SK-N-MC (cell line): Measurements from ENCODE around the gene NIPA2.

ENCODE experiments used
- DNase-seq: peaks from one replicate; pipeline ENCODE4 v3.0.0-alpha.2; 2011; ENCODE audit warnings: low read depth, low spot score
- H3K27ac ChIP-seq: fragments of 200-600 bp; sonication (generic); 2 replicates; pipeline ENCODE4 v1.5.1; 2016; ENCODE audit warnings: mixed run types
- H3K36me3 ChIP-seq: fragments of 200-600 bp; sonication (generic); 2 replicates; pipeline ENCODE4 v1.6.1; 2017; ENCODE audit warnings: antibody characterized with exemption, low read length, mixed read lengths; ENCODE audit not compliant: insufficient read depth
- H3K4me3 ChIP-seq: fragments of 200-600 bp; sonication (generic); 2 replicates; pipeline ENCODE4 v1.5.1; 2016
- H3K9ac ChIP-seq: fragments of 200-600 bp; sonication (generic); 2 replicates; pipeline ENCODE4 v1.8.0; 2017; ENCODE audit warnings: mixed run types, mixed read lengths; ENCODE audit not compliant: insufficient read length
- H3K9me3 ChIP-seq: fragments of 200-600 bp; sonication (generic); 2 replicates; pipeline ENCODE4 v1.6.1; 2017; ENCODE audit warnings: low read depth, mild to moderate bottlenecking, antibody characterized with exemption, low read length, moderate library complexity, mixed read lengths
- EZH2 ChIP-seq: fragments of 200-600 bp; sonication (generic); IDR thresholded peaks from one replicate; pipeline ENCODE4 v1.6.1; 2017; ENCODE audit warnings: antibody characterized with exemption
- FOXP2 ChIP-seq: optimal IDR thresholded peaks from 2 replicates; pipeline ENCODE3; 2011; ENCODE audit warnings: mild to moderate bottlenecking, moderate library complexity; ENCODE audit not compliant: insufficient read depth; ENCODE audit errors: extremely low read length, control extremely low read depth
- POLR2AphosphoS5 ChIP-seq: IDR thresholded peaks from 2 replicates; pipeline ENCODE4 v1.6.1; 2012; ENCODE audit warnings: mild to moderate bottlenecking, low read depth, low read length, borderline replicate concordance

Gene NIPA2

DNA sequence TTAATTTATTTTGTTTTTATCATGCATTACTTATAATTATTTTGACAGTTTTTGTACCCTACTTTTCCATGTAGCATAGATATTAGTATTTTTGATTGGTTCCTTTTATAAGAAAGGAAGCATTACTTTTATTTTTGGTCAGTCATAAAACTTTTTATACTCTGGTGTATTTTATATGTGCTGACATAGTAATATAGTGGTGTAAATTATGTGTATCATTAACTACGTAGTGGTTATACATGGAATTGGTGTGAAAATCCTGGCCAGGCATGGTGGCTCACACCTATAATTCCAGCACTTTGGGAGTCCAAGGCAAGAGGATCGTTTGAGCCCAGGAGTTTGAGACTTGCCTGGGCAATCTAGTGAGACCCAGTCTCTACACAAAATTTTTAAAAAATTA lies 18.8 kb upstream of the NIPA2 start:
- peaks cover 21% of the 10 kb centered on the region; the same call in 1 of the 2 replicates for H3K36me3 ChIP-seq

DNA sequence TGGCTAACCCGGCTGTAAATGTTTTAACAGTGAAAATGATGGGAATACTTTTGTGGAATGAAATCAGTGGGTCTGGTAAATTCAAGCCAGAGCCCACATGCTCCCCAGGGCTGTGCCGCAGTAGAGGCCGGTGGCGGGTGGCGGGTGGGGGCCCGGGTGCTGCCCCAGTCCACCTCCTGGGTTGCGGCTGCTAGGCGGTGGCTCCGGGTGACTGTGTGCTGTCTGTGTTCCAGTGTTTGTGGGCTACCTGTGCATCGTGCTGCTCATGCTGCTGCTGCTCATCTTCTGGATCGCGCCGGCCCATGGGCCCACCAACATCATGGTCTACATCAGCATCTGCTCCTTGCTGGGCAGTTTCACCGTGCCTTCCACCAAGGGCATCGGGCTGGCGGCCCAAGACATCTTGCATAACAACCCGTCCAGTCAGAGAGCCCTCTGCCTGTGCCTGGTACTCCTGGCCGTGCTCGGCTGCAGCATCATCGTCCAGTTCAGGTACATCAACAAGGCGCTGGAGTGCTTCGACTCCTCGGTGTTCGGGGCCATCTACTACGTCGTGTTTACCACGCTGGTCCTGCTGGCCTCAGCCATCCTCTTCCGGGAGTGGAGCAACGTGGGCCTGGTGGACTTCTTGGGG lies 14.9 kb upstream of the NIPA2 start:
- DNase-seq, result no peak
- H3K9ac ChIP-seq, result no peak overlapping the region
- TF ChIP-seq FOXP2 (no peak), EZH2 (no peak), POLR2AphosphoS5 (no peak)
- H3K9me3 ChIP-seq, result no peaks in the 10 kb centered on the region
- H3K27ac ChIP-seq, result no peak overlapping the region
- H3K36me3 ChIP-seq, result peaks cover 33% of the 10 kb centered on the region; the same call in 1 of the 2 replicates
- no peak overlapping the region for H3K4me3 ChIP-seq

More for the DNA sequence above, 18.8 kb upstream of the NIPA2 start:
- Histone ChIP-seq H3K27ac (no peak overlapping the region), H3K4me3 (no peak overlapping the region), H3K9me3 (no peaks in the 10 kb centered on the region), H3K9ac (no peak overlapping the region)
- no peak for DNase-seq
- TF ChIP-seq POLR2AphosphoS5 (no peak), FOXP2 (no peak)

DNA sequence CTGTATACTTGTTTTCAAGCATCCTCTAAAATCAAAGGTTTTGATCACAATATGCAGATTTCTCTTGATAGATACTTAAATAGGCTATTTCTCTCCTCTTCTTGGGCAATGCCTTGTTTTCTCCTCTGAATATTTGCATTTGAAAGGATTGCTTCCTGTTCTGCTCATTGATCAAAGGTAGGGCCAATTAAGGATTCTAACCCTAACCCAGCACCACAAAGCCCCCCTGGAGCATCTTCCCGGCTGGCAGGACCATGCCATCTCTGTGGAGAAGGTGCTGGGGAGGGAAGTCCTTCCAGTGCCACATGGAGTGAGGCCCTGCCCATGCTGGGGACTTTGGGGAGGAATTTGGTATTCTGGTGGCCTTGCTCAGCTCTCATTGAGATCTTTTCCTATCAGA lies 11.3 kb upstream of the NIPA2 start:
- Histone ChIP-seq H3K9ac (no peak overlapping the region), H3K9me3 (no peaks in the 10 kb centered on the region), H3K36me3 (peaks cover 31% of the 10 kb centered on the region; the same call in 1 of the 2 replicates), H3K4me3 (no peak overlapping the region), H3K27ac (no peak overlapping the region)
- no peak for DNase-seq
- TF ChIP-seq POLR2AphosphoS5 (no peak), EZH2 (no peak), FOXP2 (no peak)

DNA sequence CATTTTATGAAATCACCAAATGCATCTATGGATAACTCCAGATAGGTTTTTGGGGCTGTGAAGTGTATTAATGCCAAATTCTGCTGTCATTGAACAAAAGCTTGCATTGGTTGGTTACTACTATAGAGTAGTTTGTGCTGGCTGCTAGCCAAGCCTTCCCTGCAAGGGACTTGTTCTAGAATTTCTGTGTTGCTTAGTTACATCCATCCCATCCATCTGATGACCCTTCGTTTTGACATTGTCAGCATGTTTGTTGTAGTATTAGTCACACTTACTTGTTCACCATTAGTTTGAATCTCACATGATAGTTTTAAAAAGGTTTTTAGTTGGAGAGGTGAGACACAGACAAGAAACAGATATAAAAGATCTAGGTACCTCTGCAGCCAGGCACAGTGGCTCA lies 7.0 kb upstream of the NIPA2 start:
- Histone ChIP-seq H3K9ac (no peak overlapping the region), H3K9me3 (no peaks in the 10 kb centered on the region), H3K36me3 (peaks cover 4% of the 10 kb centered on the region; the same call in 1 of the 2 replicates), H3K4me3 (no peak overlapping the region), H3K27ac (no peak overlapping the region)
- no peak for DNase-seq
- TF ChIP-seq POLR2AphosphoS5 (no peak), FOXP2 (no peak), EZH2 (no peak)

DNA sequence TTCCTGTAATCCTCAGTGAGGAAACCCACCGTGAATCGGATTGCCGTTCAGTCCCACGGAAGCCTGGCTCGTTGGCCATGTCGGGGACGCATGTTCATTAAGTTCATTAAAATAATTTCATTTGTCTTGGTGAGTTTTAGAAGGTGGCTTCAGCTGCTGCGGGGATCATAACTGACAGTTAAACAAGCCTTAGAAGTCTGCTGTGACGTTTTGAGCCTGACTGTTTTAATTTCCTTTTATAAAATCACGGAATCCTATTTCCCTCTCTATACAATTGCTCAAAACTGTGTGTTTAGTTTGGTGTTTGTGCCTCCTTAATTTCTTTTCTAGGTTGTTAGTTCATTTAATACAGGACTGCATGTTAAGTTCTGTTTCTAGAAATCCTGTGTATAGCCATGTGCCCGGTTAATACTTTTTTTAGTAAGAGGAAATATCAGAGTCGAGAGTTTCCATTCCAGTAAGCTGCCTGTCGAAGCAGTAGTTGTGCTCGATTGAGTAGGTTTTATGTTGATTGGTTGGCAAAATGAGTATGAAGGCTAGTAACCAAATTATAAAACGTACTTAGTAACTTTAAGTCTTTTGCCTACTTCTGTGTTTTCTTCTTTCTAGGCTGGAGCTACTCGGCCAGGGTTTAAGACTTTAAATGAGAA lies 705 bp downstream of the NIPA2 start:
- DNase-seq, result no peak
- peak overlapping the region; percentile 85 for H3K27ac ChIP-seq
- peak overlapping the region; percentile 96 for H3K4me3 ChIP-seq

DNA sequence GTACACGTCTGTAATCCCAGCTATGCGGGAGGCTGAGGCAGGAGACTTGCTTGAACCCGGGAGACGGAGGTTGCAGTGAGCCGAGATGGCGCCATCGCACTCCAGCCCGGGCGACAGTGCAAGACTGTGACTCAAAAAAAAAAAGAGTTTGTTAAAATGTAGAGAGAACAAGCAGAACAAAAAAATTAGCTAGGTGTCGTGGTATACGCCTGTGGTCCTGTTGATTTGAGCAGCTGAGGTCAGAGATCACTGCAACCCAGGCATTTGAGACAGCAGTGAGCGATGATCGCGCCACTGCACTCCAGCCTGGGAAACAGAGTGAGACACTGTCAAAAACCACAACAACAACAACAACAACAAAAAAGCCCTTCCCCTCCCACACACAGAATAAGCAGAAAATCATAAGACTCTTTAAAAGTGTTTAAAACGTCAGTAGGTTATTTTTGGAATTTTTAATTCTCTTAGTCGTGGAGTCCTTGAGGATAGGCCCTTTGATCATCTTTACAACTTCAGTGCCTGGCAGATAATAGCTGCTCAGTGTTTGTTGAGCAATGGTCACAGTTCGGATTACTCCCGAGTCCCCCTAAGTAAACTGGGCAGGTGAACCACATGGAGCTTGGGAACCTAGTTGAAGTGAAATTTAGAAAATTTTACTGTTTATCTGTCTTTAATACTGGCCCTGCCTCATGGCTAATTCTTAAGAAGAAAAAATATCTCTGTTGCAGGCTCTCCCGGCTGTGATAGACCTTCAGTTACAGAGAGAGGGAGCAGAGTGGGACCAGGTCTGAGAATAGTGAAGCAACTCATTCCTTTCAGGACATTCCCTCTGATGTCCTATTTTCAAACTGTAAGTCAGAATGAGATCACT lies 6.2 kb downstream of the NIPA2 start:
- no peak overlapping the region for H3K4me3 ChIP-seq
- DNase-seq, result no peak
- H3K9me3 ChIP-seq, result no peaks in the 10 kb centered on the region
- no peak overlapping the region for H3K9ac ChIP-seq
- H3K27ac ChIP-seq, result no peak overlapping the region
- TF ChIP-seq FOXP2, result no peak
- no peak for TF ChIP-seq EZH2
- peaks cover 48% of the 10 kb centered on the region for H3K36me3 ChIP-seq

More for the DNA sequence above, 705 bp downstream of the NIPA2 start:
- Histone ChIP-seq H3K9ac (peak overlapping the region; percentile 94), H3K36me3 (peaks cover 21% of the 10 kb centered on the region), H3K9me3 (no peaks in the 10 kb centered on the region)
- TF ChIP-seq POLR2AphosphoS5, result no peak
- TF ChIP-seq FOXP2, result no peak
- no peak for TF ChIP-seq EZH2

DNA sequence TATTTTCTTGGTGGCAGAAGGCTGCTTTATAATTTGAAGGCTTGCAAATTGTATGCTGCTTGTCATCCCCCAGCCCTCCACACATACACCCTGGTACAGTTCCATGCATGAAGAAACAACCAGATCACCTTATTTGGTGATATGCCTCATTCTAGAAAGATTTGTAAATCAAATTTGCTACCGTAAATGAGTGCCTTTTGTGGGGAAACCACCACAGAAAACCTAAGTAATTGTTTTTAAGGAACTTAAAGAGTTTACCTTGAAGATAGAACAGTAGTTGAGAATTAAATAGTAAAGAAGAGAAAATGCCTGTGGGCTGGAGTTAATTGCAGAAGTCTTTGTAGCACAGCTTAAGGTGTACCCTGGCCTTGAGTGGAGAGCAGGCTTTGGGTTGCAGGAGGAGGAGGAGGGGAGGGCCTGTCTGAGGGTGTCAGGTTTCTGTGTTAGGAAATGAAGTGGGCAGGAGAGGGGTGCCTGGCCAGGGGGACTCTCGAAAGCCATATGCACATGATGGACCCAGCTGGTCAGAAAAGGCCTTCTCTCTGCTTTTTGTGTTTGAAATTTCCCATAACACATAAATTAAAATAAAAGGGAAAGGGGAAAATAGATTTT lies 6.9 kb downstream of the NIPA2 start:
- no peak for DNase-seq
- H3K4me3 ChIP-seq, result no peak overlapping the region
- TF ChIP-seq POLR2AphosphoS5 (no peak), EZH2 (no peak), FOXP2 (no peak)
- H3K36me3 ChIP-seq, result peaks cover 48% of the 10 kb centered on the region
- no peaks in the 10 kb centered on the region for H3K9me3 ChIP-seq
- no peak overlapping the region for H3K9ac ChIP-seq
- no peak overlapping the region for H3K27ac ChIP-seq

DNA sequence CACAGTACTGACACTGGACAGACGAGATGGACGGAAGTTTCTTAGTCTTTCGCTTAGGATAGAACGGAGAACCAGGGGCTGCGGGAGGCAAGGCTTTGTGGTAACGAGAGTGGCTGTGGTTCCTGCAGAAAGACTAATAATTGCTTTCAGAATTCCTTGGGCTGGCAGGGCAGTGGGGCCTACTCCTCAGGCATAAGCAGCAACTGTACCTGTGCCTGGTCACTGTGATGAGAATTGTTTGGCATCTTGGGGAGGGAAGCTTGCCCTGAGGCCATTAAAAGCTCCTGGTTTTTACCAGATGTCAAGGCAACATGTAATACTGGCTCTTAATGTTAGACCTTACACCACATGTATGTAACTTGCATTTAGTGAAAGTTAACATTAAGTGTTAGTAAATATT lies 7.6 kb downstream of the NIPA2 start:
- H3K9me3 ChIP-seq, result no peaks in the 10 kb centered on the region
- no peak for TF ChIP-seq POLR2AphosphoS5
- no peak for TF ChIP-seq EZH2

More for the DNA sequence above, 7.6 kb downstream of the NIPA2 start:
- H3K27ac ChIP-seq, result no peak overlapping the region
- H3K9ac ChIP-seq, result no peak overlapping the region
- no peak for DNase-seq
- H3K36me3 ChIP-seq, result peaks cover 52% of the 10 kb centered on the region
- H3K4me3 ChIP-seq, result no peak overlapping the region
